K562 (cell line): ENCODE data around the gene SEC22C. TPM values are rescaled to one million over a fixed set of nuclear protein-coding genes. Genes with fewer than 3 reads are reported as not detected.
A peak's percentile ranks its signal among the peaks of the same experiment; 100 is the strongest.

ENCODE experiments used
- ATAC-seq: fragments of 200-7000 bp; cut with Tn5 transposase; 3 replicates; pipeline ENCODE4 v1.9.1; 2020; ENCODE audit warnings: moderate library complexity
- BruUV-seq: library from RNA; stranded (reverse); fragments of 400-500 nt; replicated peaks from 2 replicates; lab custom pipeline; 2021; lab: Mats Ljungman, UMichigan
- CTCF ChIA-PET: fragments of 300-600 bp; formaldehyde crosslinking; extraction: SDS; loops from one replicate; lab custom pipeline; 2021; ENCODE audit warnings: low intra/inter-chr PET ratio; lab: Yijun Ruan, JAX
- POLR2A ChIA-PET: fragments of 300-600, 350-650 bp; sonication (Branson Sonifier 250); formaldehyde crosslinking; extraction: SDS; loops from one replicate; lab custom pipeline; 2021; ENCODE audit warnings: antibody characterized with exemption, inconsistent platforms; lab: Yijun Ruan, JAX
- DNase-seq, 4 experiments: peaks; one replicate each; pipeline versions ENCODE4 v3.0.0 to v3.0.0-alpha.2; 2011 to 2018; ENCODE audit warnings: low spot score in 3 of 4, mixed read lengths in 3 of 4; ENCODE audit errors: extremely low read depth in 1 of 4
- FAIRE-seq: peaks from 2 replicates; lab custom pipeline; 2011; peaks lifted over from hg19 to GRCh38; lab: Jason Lieb, UNC
- H2AFZ ChIP-seq: 2 replicates; pipeline ENCODE4 v1.6.0; 2011; ENCODE audit warnings: low read depth, low read length, control low read depth, inconsistent platforms
- H3K27ac ChIP-seq: fragments of 200-600 bp; 3 replicates; pipeline ENCODE4 v1.8.0; 2011; ENCODE audit warnings: low read depth, mild to moderate bottlenecking, control low read depth, inconsistent platforms, low read length, moderate library complexity, mixed read lengths; ENCODE audit errors: extremely low read depth
- H3K27me3 ChIP-seq, 2 experiments: fragments of 300-600 bp in 1 of 2; 2 replicates in 1 of 2; 3 replicates in 1 of 2; pipeline versions ENCODE4 v1.6.0 to v1.8.0; 2011; ENCODE audit warnings: inconsistent platforms in 2 of 2, low read length in 2 of 2, mild to moderate bottlenecking in 1 of 2, mixed read lengths in 1 of 2, moderate library complexity in 1 of 2; ENCODE audit not compliant: control insufficient read depth in 2 of 2, insufficient read depth in 2 of 2
- H3K36me3 ChIP-seq: fragments of 300-600 bp; 3 replicates; pipeline ENCODE4 v1.8.0; 2011; ENCODE audit warnings: mild to moderate bottlenecking, low read length, inconsistent platforms; ENCODE audit not compliant: control insufficient read depth, insufficient read depth
- H3K4me1 ChIP-seq, 2 experiments: fragments of 200-600 bp in 1 of 2; replicated peaks in 1 of 2; 2 replicates in 1 of 2; 3 replicates in 1 of 2; pipeline versions ENCODE4 v1.5.1 to v1.8.0; 2011; ENCODE audit warnings: inconsistent platforms in 2 of 2, low read length in 2 of 2, mild to moderate bottlenecking in 1 of 2, mixed read lengths in 1 of 2, moderate library complexity in 1 of 2; ENCODE audit not compliant: control insufficient read depth in 2 of 2, insufficient read depth in 2 of 2
- H3K4me2 ChIP-seq: 2 replicates; pipeline ENCODE4 v1.6.1; 2011; ENCODE audit warnings: low read length, control low read depth, inconsistent platforms, mixed read lengths; ENCODE audit not compliant: insufficient read depth
- H3K4me3 ChIP-seq: fragments of 200-600 bp; sonication (generic), shearing (Covaris generic); 2 replicates; pipeline ENCODE4 v1.5.1; 2016; ENCODE audit warnings: control low read depth, inconsistent platforms
- H3K79me2 ChIP-seq: fragments of 200-600 bp; 3 replicates; pipeline ENCODE4 v1.8.0; 2011; ENCODE audit warnings: low read length, inconsistent platforms; ENCODE audit not compliant: control insufficient read depth, insufficient read depth
- H3K9ac ChIP-seq, 2 experiments: 2 replicates each; pipeline versions ENCODE4 v1.6.0 to v1.6.1; 2011; ENCODE audit warnings: low read depth in 2 of 2, low read length in 2 of 2, control low read depth in 1 of 2, inconsistent platforms in 1 of 2, mild to moderate bottlenecking in 1 of 2, mixed read lengths in 1 of 2; ENCODE audit not compliant: insufficient read depth in 1 of 2
- H3K9me1 ChIP-seq: one replicate; pipeline ENCODE4 v1.6.0; 2011; ENCODE audit warnings: inconsistent platforms, mild to moderate bottlenecking, low read length, moderate library complexity; ENCODE audit not compliant: control insufficient read depth, insufficient read depth
- H3K9me3 ChIP-seq: replicated peaks from 2 replicates; pipeline ENCODE4 v1.5.1; 2011; ENCODE audit warnings: low read depth, low read length, inconsistent platforms; ENCODE audit not compliant: control insufficient read depth, insufficient read depth
- H4K20me1 ChIP-seq: replicated peaks from 2 replicates; pipeline ENCODE4 v1.6.1; 2011; ENCODE audit warnings: low read length, inconsistent platforms, mixed read lengths; ENCODE audit not compliant: control insufficient read depth, insufficient read depth
- BCOR ChIP-seq: fragments of 450-650 bp; IDR thresholded peaks from 2 replicates; pipeline ENCODE4 v1.6.1; 2016
- CBFA2T3 ChIP-seq: fragments of 450-650 bp; IDR thresholded peaks from 2 replicates; pipeline ENCODE4 v1.6.1; 2017
- EGR1 ChIP-seq: fragments of 450-650 bp; conservative IDR thresholded peaks from 2 replicates; pipeline ENCODE4 v1.6.1; 2017; ENCODE audit warnings: mild to moderate bottlenecking
- EP400 ChIP-seq: fragments of 450-650 bp; IDR thresholded peaks from 2 replicates; pipeline ENCODE4 v1.6.1; 2017; ENCODE audit warnings: antibody characterized with exemption, mild to moderate bottlenecking, moderate library complexity
- GABPB2 ChIP-seq: fragments of 250-450 bp; sonication (Bioruptor Pico); conservative IDR thresholded peaks from 2 replicates; pipeline ENCODE4 v1.5.1; 2021; ENCODE audit warnings: mild to moderate bottlenecking
- ILK ChIP-seq: fragments of 450-650 bp; IDR thresholded peaks from 2 replicates; pipeline ENCODE4 v1.6.1; 2016; ENCODE audit warnings: missing genetic modification characterization, low read depth, mild to moderate bottlenecking, missing compliant biosample characterization, moderate library complexity, borderline replicate concordance
- LARP7 ChIP-seq: fragments of 450-650 bp; IDR thresholded peaks from 2 replicates; pipeline ENCODE4 v1.6.1; 2016
- NCOA2 ChIP-seq, 2 experiments: fragments of 450-650 bp; IDR thresholded peaks; 2 replicates each; pipeline ENCODE4 v1.6.1; 2018; ENCODE audit warnings: mild to moderate bottlenecking in 2 of 2, moderate library complexity in 1 of 2; ENCODE audit not compliant: partially characterized antibody in 2 of 2
- PPARD ChIP-seq: fragments of 250-450 bp; sonication (Bioruptor Pico); IDR thresholded peaks from 2 replicates; pipeline ENCODE4 v1.8.0; 2022; ENCODE audit warnings: inconsistent platforms, mild to moderate bottlenecking, moderate library complexity
- RNF2 ChIP-seq: sonication (generic); IDR thresholded peaks from 2 replicates; pipeline ENCODE4 v1.6.1; 2016
- SIN3A ChIP-seq, 2 experiments: fragments of 150-350 bp in 1 of 2; IDR thresholded peaks; 2 replicates each; pipeline ENCODE4 v1.6.1; 2011 to 2016; ENCODE audit warnings: borderline replicate concordance in 2 of 2, low read depth in 2 of 2, low read length in 2 of 2, mild to moderate bottlenecking in 2 of 2, moderate library complexity in 2 of 2; ENCODE audit not compliant: control insufficient read depth in 1 of 2
- SNIP1 ChIP-seq: fragments of 450-650 bp; IDR thresholded peaks from 2 replicates; pipeline ENCODE4 v1.7.1; 2017; ENCODE audit warnings: low read depth, mild to moderate bottlenecking
- SNRNP70 ChIP-seq: fragments of 200-400 bp; formaldehyde crosslinking; optimal IDR thresholded peaks from 2 replicates; pipeline ENCODE3; 2017; ENCODE audit warnings: low read depth, low read length
- WHSC1 ChIP-seq: IDR thresholded peaks from one replicate; pipeline ENCODE4 v1.6.1; 2012; ENCODE audit warnings: low read length, control low read depth, inconsistent platforms
- ZBTB11 ChIP-seq, 3 experiments: fragments of 200-800 bp in 1 of 3; fragments of 250-450 bp in 1 of 3; fragments of 450-650 bp in 1 of 3; sonication (Bioruptor Pico) in 1 of 3; sonication (Bioruptor generic) in 1 of 3; formaldehyde crosslinking in 1 of 3; IDR thresholded peaks; 2 replicates each; pipeline versions ENCODE4 v1.6.1 to v1.8.0; 2016 to 2022; ENCODE audit warnings: mild to moderate bottlenecking in 2 of 3, missing genetic modification characterization in 2 of 3, missing compliant biosample characterization in 1 of 3, moderate library complexity in 1 of 3
- ZNF134 ChIP-seq: fragments of 250-450 bp; sonication (Bioruptor Pico); conservative IDR thresholded peaks from 2 replicates; pipeline ENCODE4 v1.4.0; 2020
- WGBS: fragments of 100-300 bp; shearing (Covaris generic); methylation state at CpG from one replicate; pipeline ENCODE4 v1.1.6; 2016; ENCODE audit warnings: low coverage, mixed read lengths; ENCODE audit not compliant: insufficient coverage; ENCODE audit errors: missing lambda C conversion rate; 5-methylcytosine and 5-hydroxymethylcytosine counted together
- in situ Hi-C: fragments of 300-500 bp; cut with MboI; formaldehyde crosslinking; loops from 4 replicates; pipeline ENCODE4 v1.15.0; 2018; ENCODE audit warnings: inconsistent platforms, mixed read lengths
- intact Hi-C: fragments of 100-400 bp; cut with micrococcal nuclease; formaldehyde crosslinking; loops from 2 replicates; pipeline ENCODE4 v1.14.2; 2022
- polyA plus RNA-seq, 8 experiments: library from polyadenylated mRNA; depleted of rRNA in 4 of 8; stranded (reverse) in 5 of 8; unstranded in 3 of 8; fragments of >200 nt; fragmentation: Nextera tagmentation in 2 of 8; fragmentation: Illumina TruSeq in 1 of 8; extraction: Ambion mirVana in 2 of 8; extraction: Trizol in 1 of 8; gene quantifications; 2 replicates each; pipeline versions ENCODE4 v1.2.1 to v1.2.3, GENCODE V29; 2011 to 2014; ENCODE audit warnings: inconsistent platforms in 1 of 8, missing spikeins in 1 of 8
- total RNA-seq, 7 experiments: library from RNA; depleted of rRNA in 6 of 7; stranded (reverse); fragments of >200 nt in 6 of 7; fragmentation: Illumina TruSeq in 2 of 7; extraction: Trizol in 2 of 7; gene quantifications; 2 replicates each; pipeline versions ENCODE4 v1.2.1 to v1.2.3, GENCODE V29; 2011 to 2021; ENCODE audit warnings: low replicate concordance in 1 of 7
- TF ChIP-seq, protein P1 (sequence below), 2 experiments: fragments of 150-350 bp in 1 of 2; IDR thresholded peaks; 2 replicates each; pipeline ENCODE4 v1.6.1; 2012 to 2016; ENCODE audit warnings: low read depth in 2 of 2, low read length in 2 of 2, mild to moderate bottlenecking in 1 of 2, moderate library complexity in 1 of 2

SEC22C gene
- total and polyA plus RNA-seq, 9 of the 15 experiments (the other 6 are each of a cell fraction or from before 2014, with no cell fraction given) = 35.6 to 68.4 (median 50.7) TPM

DNA sequence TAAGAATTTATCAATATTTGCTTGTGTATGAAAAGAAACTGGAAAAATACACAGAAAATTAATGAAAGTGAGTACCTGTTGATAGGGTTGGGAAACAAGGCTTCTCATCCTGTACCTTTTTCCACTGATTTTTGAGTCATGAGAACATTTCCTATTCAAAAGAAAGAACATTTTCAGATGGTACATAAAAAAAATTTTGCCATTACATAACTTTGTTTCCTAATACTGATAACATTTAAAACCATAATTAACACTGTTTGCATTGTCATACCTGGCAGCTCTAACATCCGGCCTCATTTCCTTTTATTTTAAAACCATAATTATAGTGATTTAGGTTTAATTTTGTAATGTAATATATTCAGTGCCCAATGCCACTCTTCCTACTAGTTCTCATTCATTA lies 30.4 kb upstream of the SEC22C start:
- Histone ChIP-seq H4K20me1 (peaks cover 6% of the 10 kb centered on the region; the same call in 1 of the 2 replicates), H3K9ac (no peak overlapping the region), H3K4me1 (peaks cover 0 to 6% of the 10 kb centered on the region in 2 experiments; a peak in 2 of 5 replicates), H3K4me3 (no peak overlapping the region), H3K27ac (peak overlapping the region; percentile 26; the same call in 1 of the 3 replicates), H2AFZ (no peak overlapping the region), H3K27me3 (no peaks in the 10 kb centered on the region), H3K79me2 (peaks cover 98% of the 10 kb centered on the region), H3K36me3 (peaks cover 86% of the 10 kb centered on the region), H3K9me1 (no peaks in the 10 kb centered on the region), H3K9me3 (no peaks in the 10 kb centered on the region), H3K4me2 (no peak overlapping the region)
- no peak for TF ChIP-seq WHSC1
- no peak for TF ChIP-seq NCOA2 (IDR thresholded peaks at IDR 0.05; ENCODE audit: partially characterized antibody in 2 of 2)
- no peak for TF ChIP-seq LARP7
- TF ChIP-seq GABPB2 (CRISPR knock-in tag) = no peak
- no peak for TF ChIP-seq SIN3A (IDR thresholded peaks at IDR 0.05; ENCODE audit: borderline replicate concordance in 2 of 2, control insufficient read depth in 1 of 2, low read depth in 2 of 2, low read length in 2 of 2)
- no peak for TF ChIP-seq ZNF134 (CRISPR knock-in tag)
- TF ChIP-seq, protein P1, sequence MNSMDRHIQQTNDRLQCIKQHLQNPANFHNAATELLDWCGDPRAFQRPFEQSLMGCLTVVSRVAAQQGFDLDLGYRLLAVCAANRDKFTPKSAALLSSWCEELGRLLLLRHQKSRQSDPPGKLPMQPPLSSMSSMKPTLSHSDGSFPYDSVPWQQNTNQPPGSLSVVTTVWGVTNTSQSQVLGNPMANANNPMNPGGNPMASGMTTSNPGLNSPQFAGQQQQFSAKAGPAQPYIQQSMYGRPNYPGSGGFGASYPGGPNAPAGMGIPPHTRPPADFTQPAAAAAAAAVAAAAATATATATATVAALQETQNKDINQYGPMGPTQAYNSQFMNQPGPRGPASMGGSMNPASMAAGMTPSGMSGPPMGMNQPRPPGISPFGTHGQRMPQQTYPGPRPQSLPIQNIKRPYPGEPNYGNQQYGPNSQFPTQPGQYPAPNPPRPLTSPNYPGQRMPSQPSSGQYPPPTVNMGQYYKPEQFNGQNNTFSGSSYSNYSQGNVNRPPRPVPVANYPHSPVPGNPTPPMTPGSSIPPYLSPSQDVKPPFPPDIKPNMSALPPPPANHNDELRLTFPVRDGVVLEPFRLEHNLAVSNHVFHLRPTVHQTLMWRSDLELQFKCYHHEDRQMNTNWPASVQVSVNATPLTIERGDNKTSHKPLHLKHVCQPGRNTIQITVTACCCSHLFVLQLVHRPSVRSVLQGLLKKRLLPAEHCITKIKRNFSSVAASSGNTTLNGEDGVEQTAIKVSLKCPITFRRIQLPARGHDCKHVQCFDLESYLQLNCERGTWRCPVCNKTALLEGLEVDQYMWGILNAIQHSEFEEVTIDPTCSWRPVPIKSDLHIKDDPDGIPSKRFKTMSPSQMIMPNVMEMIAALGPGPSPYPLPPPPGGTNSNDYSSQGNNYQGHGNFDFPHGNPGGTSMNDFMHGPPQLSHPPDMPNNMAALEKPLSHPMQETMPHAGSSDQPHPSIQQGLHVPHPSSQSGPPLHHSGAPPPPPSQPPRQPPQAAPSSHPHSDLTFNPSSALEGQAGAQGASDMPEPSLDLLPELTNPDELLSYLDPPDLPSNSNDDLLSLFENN (IDR thresholded peaks at IDR 0.05; ENCODE audit: low read depth in 2 of 2, low read length in 2 of 2) = no peak
- no peak for TF ChIP-seq PPARD
- TF ChIP-seq CBFA2T3 = no peak
- no peak for TF ChIP-seq EGR1
- no peak for TF ChIP-seq BCOR
- no peak for TF ChIP-seq SNIP1
- no peak for TF ChIP-seq ILK (tag)
- no peak for TF ChIP-seq RNF2
- TF ChIP-seq ZBTB11 (CRISPR knock-in tag; IDR thresholded peaks at IDR 0.05) = no peak
- TF ChIP-seq SNRNP70 = no peak
- TF ChIP-seq EP400 = no peak
- CTCF ChIA-PET = interaction anchor here (0.7 kb wide), 1 partner anchor 1203 kb away, joined by 4 read pairs; no protein-coding TSS in a partner anchor
- in situ Hi-C loops (no loop called here), intact Hi-C loops (no loop called here)
- DNase-seq (no peak), ATAC-seq (no peak), FAIRE-seq (no peak)
- no TSS peak for BruUV-seq
- WGBS = 95% methylated on average over 1 of the region's 1 CpG
- POLR2A ChIA-PET = interaction anchor here (1.2 to 2.1 kb wide), 3 partner anchors 10 to 22 kb away, joined by 3 to 10 read pairs (median 7); partner anchors contain the start of genes NKTR and SS18L2
